HG03103 (cell line): ENCODE data around the gene NEDD4L.
"Not testable (repeated sequence)": the region's sequence is repeated elsewhere in the genome, so short reads cannot be mapped to it uniquely, and the experiment has no call there.

ENCODE experiments used
- ATAC-seq: cut with Tn5 transposase; IDR thresholded peaks from one replicate; pipeline ENCODE4 v1.9.1; 2021; ENCODE audit warnings: low read depth; ENCODE audit not compliant: unreplicated experiment

The NEDD4L gene

DNA sequence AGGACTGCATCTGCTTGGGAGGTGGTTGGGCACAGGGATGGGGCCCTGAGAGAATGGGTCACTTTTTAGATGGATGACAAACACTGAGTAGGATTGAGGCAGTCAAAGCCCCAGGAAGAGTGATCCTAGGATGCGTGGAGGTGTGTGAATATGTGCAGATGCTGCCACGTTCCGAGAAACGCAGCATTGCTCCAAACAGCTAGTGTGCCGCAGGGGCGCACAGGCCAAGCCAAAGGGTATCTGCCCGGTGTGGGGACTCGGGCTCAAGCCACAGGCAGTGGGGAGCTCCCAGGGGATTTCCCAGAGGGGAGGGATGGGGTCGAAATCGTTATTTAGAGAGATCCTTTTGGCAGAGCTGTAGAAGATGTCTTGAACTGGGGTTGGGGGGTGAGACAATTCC is 310.8 kb downstream of the NEDD4L start:
- ATAC-seq: no peak

DNA sequence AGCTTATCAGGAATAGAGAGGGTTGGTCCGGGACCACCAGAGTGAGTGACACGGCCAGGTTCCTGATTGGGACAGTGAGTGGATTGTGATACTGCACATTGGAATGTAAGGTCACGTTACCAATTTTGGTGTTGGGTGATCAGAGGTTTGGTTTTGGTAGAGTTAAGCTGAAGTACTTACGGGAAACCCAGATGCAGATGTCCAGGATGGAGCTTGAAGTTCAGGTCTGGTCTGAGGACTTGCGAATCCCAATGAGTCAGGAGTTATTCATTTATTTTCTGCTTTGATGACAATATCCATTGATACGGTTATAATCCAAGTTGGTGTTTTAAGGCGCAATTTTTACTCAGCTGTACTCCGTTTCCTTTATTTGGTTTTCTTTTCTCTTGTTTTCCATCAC is 311.2 kb downstream of the NEDD4L start:
- ATAC-seq: no peak

DNA sequence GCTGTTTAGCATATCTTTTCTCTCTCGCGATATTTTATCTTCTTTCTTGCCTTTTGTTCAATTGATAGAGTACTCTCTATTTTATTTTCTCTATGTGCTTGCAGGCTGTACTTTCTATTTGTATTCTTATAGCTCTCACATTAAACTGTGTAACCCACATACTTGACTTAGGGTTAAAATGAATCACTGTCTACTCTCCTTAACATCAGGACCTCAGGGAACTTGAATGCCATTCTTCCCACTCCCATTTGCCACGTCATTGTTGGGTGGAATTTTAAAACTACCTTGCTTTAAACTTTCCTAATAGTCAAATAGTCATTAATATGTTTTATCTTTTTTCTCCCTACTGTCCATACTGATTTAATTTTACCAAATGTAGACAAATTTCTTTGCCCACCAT is 315.2 kb downstream of the NEDD4L start:
- no peak for ATAC-seq

DNA sequence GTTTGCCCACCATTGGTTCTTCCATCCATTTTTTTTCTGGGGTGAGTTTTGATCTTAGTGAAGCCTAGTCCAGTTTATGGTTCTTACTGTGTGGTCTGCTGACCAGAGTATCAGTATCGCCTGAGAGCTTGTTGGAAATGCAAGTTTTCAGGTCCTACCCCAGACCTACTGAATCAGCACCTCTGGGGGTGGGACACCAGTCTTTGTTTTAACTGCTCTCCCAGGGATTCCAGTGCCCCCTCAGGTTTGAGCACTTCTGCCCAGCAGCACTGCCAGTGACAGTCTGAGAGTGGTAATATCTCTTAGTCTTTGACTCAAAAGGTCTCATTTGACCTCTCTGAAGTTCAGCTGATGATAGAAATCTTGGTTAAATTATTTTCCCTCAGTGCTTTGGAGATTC is 315.6 kb downstream of the NEDD4L start:
- no peak for ATAC-seq

DNA sequence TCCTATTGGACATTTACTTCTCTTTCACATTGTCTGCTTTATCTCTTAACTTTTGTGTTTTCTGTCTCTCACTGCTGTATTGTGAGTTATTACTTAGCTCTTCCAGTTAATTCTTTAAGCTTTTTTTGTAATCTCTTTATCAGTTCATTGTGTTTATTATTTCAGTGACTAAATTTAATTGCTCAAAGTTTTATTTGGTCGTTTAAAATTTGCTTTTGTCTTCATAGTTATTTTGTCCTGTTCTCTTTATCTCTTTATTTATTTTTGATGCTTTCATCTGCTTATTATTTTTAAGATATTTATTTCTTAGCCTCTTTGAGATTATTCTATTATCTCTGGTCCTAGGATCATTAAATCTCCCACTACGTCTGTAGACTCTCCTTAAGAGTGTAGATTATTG is 316.3 kb downstream of the NEDD4L start:
- no peak for ATAC-seq

DNA sequence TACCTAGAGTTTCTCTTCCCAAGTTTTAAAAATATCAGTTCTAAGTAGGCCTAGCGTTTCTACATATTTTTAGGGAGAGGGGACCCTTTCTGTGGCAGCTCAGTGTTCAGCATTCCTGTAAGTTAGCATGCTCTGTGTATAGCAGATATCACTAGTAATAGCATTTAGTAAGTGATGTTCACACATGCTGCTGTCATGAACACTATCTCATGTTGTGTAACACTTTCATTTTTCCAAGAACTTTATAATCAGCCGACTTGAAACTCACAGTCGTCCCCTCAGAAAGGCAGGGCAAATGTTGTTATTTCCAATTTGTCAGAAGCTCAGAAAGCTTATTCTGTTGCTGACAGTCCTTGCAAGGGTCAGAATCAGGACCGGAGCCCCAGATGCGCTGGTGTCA is 317.2 kb downstream of the NEDD4L start:
- ATAC-seq: no peak

DNA sequence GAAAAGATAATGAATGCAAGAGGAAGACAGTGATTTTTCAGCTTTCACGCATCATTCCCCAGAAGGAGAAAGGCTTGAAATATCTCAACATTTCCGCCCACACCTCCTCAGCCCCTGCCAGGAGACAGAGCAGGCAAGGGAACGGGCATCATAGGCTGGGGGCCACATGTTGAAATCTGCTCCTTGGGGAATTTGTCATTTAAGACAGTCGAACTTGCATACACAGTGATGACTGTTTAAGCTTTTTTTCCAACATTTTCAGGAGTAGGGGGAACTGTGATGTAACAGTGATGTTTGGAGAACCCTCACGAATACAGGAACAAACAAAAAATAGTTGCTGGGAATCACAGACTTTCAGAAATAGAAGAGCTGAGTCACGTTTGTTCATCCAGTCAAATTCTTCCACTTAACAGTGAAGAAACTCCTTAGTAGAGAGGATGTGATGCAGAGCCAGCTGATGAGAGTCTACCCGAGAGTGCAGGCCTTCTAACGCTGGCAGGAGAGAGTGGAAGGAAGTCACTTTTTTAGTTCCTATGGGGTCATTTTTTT is 318.1 kb downstream of the NEDD4L start:
- no peak for ATAC-seq

DNA sequence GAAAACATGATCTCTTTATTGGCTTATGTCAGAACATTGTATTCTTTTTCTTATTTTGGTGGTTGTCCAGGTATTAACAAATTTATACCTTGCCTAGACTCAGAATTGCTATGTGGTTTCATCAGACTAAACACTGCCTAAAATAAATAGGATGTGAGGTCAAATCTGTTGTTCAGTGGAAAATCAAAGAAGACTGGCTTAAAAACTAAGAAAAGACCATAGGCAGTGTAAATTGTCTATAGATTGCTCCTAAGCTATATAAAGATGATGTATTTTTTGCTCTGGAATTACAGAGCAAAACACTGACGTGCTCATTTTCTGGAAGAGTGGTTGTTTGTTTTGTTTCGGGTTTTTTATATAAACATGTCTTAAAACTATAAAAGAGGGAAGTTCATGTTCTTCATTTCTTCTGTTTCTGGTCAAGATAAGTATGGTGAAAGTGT is 318.8 kb downstream of the NEDD4L start:
- no peak for ATAC-seq

DNA sequence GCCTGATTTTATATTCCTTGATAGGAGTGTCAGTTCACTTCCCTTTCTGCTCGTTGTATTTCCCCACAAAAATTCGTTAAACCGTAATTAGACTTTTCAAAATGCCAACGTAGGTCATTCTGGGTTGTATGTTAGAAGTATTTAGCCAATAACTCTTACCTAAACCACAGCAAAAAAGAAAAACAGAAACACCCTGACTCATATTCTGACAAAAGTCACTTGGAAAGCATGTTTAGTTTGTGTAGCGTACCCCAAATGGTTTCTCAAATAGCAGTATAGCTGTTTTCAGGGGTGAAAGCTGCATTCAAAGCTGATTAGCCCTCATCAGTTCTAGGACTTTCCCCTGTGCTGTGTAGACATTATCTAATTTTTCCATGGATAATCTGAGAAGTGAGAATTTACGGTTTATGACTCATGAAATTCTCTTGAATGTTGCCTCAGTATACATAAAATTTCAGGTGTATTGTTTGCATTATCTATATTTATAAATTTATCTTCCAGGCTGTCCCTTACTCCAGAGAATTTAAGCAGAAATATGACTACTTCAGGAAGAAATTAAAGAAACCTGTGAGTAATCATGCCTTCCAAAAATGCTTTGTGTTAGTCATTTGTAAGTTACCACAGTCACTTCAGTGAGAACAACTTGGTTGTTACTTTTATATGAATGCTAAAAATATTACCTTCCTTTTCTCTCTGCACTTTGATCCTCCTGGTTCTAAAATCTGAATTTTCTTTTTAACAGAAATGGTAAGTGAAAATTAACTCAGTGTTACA is 319.9 kb downstream of the NEDD4L start:
- ATAC-seq: no peak

DNA sequence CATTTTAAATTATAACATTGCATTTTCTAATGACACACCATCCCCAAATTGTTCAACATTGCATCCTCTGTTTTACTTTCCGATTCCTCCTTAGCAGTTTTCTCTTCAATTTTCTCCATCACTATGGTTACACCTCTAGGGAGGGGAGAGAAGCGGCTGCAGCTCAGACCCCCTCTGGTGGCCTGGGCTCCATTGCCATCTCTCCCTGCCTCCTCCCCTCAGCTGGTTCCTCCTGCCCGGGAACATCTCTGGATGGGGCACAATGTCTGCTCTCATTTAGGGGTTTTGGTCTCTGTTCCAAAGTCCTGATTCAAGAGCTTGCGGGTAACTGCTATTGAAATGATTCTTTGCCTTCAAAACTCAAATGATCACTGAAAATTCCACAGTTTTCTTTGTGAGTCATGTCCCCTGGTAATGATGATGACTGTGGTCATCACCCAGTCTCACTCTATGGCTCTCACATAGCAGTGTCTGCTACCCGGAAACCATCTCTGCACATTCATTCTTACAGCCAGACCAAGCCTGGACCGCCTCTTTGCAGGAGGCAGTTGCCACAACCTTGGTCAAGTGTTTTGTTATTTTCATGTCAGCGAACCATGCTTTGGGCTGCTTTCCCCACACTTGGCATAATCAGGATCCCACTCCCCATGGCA is 321.0 kb downstream of the NEDD4L start:
- no peak for ATAC-seq

DNA sequence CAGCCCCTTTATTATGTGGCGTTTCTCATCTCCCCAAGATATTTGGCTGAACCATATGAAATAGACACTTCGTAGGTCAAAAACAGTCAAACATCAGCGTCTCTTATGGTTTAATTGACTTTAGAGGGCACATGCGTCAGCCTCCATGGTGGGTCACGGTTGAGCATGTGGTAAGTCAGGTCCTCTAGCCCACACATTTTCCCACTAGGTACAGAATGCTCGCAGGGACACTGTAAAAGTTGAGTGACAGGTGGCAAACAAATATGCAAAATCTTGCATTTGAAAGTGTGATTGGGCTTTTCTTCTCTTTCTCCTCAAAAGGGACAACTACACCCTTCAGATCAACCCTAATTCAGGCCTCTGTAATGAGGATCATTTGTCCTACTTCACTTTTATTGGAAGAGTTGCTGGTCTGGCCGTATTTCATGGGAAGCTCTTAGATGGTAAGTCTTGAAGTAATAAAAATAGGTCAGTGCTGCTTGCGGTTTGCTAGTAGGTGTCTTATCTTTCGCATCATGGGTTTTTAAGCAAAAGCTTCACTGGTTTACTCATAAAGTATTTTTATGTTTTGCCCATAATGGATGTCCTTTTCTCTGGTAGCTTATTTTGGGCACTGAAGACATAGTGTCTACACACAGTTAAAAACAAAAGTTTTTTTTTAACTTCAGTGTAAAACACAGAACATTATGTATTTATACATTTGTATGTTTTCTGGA is 323.6 kb downstream of the NEDD4L start:
- no peak for ATAC-seq

DNA sequence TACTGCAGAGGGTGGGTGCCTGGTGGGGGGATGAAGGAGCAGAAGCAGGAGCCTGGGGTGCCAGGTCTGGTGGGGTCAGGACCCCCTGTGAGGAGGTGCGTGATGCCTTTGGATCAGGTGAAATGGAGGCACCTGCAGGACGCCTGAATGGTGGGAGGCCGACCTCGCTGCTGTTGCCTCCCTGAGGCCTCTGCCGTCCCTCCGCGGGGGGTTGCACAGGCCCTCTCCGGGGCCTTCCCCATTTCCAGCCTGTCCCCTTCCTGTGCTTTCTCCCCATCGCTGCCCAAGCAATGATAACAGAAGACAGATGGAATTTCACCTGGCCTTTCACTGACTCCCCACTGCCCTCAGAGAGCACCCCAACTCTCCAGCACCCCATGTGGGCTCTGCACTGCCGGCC is 325.6 kb downstream of the NEDD4L start:
- no peak for ATAC-seq

DNA sequence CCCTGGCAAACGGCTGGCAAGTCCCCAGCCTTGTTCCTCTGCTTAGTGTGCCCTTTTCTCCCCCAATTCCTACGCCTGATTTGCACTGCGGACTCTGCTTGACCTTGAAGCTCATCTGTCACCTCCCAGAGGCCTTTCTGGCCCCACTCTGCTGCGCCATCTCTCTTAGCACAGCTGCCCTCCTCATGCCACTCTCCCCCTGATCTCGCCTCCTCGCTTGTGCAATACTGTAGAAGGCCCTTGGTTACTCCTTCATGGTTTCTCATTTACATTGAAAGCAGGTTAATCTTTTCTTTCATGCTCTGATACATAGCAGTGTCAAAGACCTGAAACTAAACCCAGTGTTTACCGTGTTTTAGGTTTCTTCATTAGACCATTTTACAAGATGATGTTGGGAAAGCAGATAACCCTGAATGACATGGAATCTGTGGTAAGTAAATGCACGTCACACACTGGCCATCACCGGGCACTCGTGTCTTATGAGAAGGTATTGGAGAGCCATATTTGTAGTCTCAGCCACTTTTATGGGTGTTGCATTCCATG is 326.1 kb downstream of the NEDD4L start:
- no peak for ATAC-seq

DNA sequence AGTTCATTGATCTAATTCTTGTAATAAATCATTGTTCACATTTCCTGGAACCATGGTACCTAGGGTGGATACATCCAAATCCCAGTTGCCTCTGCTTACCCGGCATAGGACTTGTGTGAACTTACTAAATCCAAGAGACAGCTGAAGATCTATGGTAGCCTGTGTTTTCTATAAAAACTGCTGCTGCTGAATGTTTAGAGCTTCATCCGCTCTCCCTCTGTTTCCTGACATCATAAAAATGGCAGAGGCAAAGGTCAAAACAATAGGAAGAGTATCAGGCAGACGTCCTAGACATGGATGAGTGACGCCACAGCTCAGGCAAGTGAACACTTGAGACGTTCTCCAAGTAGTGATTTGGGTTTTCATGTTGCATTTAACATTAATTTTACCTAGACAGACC is 326.6 kb downstream of the NEDD4L start:
- no peak for ATAC-seq

DNA sequence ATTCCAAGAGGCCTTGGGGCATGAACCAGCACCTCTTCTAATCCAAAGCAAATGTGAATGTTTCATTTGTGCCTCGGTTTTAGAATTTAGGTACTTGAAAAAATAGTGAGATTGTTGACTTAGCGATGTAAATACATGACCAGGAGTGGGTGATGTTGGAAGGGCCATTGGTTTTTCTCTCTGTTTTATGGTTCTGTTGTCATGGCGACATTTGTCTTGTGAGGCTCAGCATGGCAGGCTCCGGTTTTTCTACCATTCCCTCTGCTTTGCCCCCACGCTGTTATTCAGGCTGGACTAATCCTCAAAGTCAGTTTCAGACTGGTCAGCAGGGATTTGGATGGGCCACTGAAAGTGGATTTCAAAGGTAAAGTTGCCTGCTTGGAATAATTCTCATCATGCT is 329.5 kb downstream of the NEDD4L start:
- no peak for ATAC-seq

DNA sequence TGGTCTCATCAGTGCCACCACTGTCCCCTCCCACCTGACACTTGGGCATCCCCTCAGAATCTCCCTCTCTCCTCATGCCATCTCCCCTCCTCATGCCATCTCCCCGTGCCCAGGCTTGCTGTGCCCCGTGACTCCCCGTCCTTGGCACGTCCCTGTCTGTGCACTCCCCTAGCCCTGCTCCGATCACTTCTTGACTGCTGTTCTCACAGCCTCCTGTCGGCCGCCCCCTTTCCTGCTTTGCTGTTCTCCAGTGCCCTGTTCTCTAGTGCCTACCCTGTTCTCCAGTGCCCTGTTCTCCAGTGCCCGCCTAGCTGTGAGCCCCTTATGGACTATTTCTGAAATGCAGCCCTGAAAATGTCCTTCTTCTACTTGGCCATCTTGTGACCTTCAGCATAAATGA is 331.0 kb downstream of the NEDD4L start:
- no peak for ATAC-seq

DNA sequence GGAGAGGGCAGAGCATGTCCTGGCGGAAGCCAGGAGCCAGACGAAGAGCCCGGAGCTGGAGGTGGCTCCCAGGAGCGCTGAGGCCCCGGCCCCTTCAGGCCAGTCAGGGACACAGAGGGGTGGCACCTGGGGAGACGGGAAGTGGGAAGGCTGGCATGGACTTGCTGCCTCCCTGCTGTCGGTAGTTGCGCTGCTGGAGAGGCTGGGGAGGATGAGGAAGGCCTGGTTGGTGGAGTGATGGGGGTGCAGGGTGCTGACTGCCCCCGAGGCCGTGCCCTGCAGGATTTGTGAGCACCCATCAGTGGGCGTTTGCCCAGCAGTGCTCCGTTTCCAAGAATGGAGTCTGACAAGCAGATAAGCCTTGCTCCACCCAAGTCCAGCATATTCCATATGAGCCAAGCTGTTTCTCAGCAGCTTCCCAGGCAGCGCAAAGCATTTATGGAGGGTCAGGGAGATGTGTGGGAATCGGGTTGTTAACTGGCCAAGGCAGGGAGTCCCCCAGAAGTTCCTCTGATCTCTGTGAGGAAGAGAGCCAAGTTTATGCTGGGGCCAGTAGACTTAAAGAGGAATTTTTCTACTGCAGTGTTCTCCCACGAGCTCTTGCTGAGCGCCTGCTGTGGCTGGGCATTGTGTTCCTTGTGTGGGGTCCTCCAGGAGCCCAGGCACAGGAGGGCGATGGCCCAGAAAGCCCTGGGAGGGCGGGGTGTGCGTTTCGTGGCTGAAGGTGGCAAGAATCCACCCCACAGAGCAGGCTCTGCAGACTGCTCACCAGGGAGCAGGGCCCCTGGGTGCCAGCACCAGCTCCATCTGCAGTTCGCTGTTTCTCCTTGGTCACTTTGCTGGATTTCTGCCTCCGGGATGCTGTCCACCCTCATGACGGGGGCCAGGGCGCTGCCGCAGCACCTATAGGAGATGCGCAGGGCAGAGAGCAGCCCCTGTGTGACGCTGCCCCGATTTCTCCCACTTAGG is 334.7 kb downstream of the NEDD4L start:
- ATAC-seq: no peak

DNA sequence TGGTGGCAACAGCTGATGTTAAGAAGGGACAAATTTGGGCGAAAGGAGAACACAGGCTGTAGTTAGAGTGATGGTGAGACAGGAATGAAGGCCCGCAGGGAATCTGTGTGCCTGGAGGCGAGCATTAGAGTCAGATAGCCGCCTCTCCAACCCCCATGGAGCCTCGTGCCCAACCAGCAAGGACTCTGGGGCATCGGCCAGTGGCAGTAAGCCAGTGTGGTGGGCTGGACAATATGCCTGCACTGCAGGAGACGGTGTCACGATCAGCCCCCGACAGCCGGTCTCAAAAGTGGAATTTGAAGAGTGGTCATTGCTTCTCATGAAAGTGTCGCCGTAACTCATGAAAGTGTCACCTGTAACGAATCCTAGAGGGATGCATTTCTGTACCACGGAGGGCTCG is 335.4 kb downstream of the NEDD4L start:
- ATAC-seq: no peak

DNA sequence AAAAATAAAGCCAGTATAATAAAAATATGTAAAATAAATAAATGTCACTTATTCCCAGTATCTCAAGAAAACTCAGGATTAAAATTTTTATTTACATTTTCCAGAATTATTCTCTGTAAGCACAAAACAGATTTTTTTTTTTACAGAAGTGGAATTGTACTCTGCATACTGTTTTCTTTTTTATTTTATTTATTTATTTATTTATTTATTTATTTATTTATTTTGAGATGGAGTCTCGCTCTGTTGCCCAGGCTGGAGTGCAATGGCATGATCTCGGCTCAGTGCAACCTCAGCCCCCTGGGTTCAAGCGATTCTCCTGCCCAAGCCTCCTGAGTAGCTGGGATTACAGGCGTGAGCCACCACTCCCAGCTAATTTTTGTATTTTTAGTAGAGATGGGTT is 336.1 kb downstream of the NEDD4L start:
- ATAC-seq: not testable (repeated sequence)
